Vagina (tissue), 2 donors: ENCODE data around the gene ARHGAP24.

ENCODE experiments used
- CTCF ChIP-seq, 3 experiments: fragments of 450-650 bp in 2 of 3; fragments of 200-600 bp in 1 of 3; sonication (generic) in 1 of 3; IDR thresholded peaks; one replicate each; pipeline ENCODE4 v1.5.1; 2017 to 2019; ENCODE audit warnings: antibody characterized with exemption in 3 of 3, mild to moderate bottlenecking in 2 of 3, moderate library complexity in 2 of 3
- POLR2A ChIP-seq, 2 donors: fragments of 450-650 bp; IDR thresholded peaks; one replicate each; pipeline ENCODE4 v1.6.1; 2017; ENCODE audit warnings: antibody characterized with exemption in 2 of 2, mild to moderate bottlenecking in 2 of 2, moderate library complexity in 2 of 2
- POLR2AphosphoS5 ChIP-seq, 2 donors: sonication (generic); formaldehyde crosslinking; IDR thresholded peaks; one replicate each; pipeline ENCODE4 v1.9.0; 2017; ENCODE audit warnings: antibody characterized with exemption in 2 of 2, mild to moderate bottlenecking in 2 of 2, low read depth in 1 of 2; ENCODE audit not compliant: insufficient read depth in 1 of 2

GRCh38 chr4:85600501-85600900, 125.6 kb downstream of the ARHGAP24 start:
- TF ChIP-seq CTCF (IDR thresholded peaks at IDR 0.05) (no peak), POLR2A (IDR thresholded peaks at IDR 0.05) (no peak), POLR2AphosphoS5 (IDR thresholded peaks at IDR 0.05; ENCODE audit: insufficient read depth in 1 of 2, low read depth in 1 of 2) (no peak)
